Testis (tissue), 3 donors: Measurements from ENCODE around the gene KDELR3. TPM values are rescaled to one million over a fixed set of nuclear protein-coding genes. Genes with fewer than 3 reads are reported as not detected.

Source experiments
- DNase-seq: peaks from one replicate; pipeline ENCODE4 v3.0.0-alpha.2; 2019
- H3K27ac ChIP-seq, 2 donors: fragments of 200-600 bp; sonication (generic); one replicate each; pipeline ENCODE4 v1.5.1; 2019
- H3K27me3 ChIP-seq: fragments of 200-600 bp; sonication (generic); one replicate; pipeline ENCODE4 v1.5.1; 2019
- H3K36me3 ChIP-seq: fragments of 200-600 bp; sonication (generic); one replicate; pipeline ENCODE4 v1.5.1; 2017; ENCODE audit warnings: low read depth; ENCODE audit errors: missing control alignments
- H3K4me1 ChIP-seq: fragments of 200-600 bp; sonication (generic); one replicate; pipeline ENCODE4 v1.5.1; 2019
- H3K4me3 ChIP-seq, 2 donors: fragments of 200-600 bp; sonication (generic); one replicate each; pipeline ENCODE4 v1.5.1; 2017 to 2019
- H3K9me3 ChIP-seq: fragments of 200-600 bp; sonication (generic); one replicate; pipeline ENCODE4 v1.5.1; 2017
- POLR2A ChIP-seq: fragments of 450-650 bp; IDR thresholded peaks from one replicate; pipeline ENCODE4 v1.6.1; 2017; ENCODE audit warnings: antibody characterized with exemption, mild to moderate bottlenecking, moderate library complexity
- WGBS, 2 donors: methylation state at CpG; one replicate each; pipeline ENCODE4 v1.1.5; 2018; 5-methylcytosine and 5-hydroxymethylcytosine counted together
- intact Hi-C: fragments of 100-400 bp; cut with DNase I; formaldehyde crosslinking; loops from one replicate; pipeline ENCODE4 v1.15.1; 2023; ENCODE audit warnings: low total_unique reads
- polyA plus RNA-seq: library from polyadenylated mRNA; stranded (reverse); fragments of 350-450 nt; fragmentation: Illumina TruSeq; extraction: RNeasy Lipid Tissue Mini Kit (QIAGEN cat#74804); gene quantifications from one replicate; pipeline ENCODE4 v1.2.3, GENCODE V29; 2014; ENCODE audit warnings: low read depth, low replicate concordance; ENCODE audit not compliant: insufficient read depth
- total RNA-seq, 2 donors: library from RNA; depleted of rRNA; stranded (reverse); fragments of >200 nt; gene quantifications; one replicate each; pipeline ENCODE4 v1.2.3, GENCODE V29; 2016
- TF ChIP-seq, protein P1 (sequence below), 3 experiments: fragments of 450-650 bp in 2 of 3; fragments of 200-600 bp in 1 of 3; sonication (generic) in 1 of 3; IDR thresholded peaks; one replicate each; pipeline ENCODE4 v1.5.1; 2016 to 2019; ENCODE audit warnings: antibody characterized with exemption in 3 of 3, mild to moderate bottlenecking in 2 of 3, moderate library complexity in 1 of 3

KDELR3 gene
- total and polyA plus RNA-seq, 3 donors from 2014 or later: 6.7 to 10.4 (median 8.6) TPM

DNA sequence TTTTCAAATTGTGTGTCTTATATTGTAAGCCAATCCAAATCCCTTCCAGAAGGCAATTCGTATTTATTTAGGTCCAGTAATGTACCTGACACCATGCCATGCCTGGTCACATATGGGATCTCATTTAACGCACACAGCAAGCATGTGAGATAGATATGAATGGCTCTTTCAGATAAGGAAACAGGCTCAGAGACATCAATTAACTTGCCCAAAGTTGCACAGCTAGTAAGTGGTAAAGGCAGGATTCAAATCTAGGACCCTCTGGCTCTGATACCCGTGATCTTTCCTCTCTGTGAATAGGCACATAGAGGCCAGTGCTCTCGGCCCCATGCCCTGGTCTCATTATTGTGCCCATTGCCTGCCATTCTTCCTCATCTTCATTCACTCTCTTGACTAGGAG lies 47.2 kb upstream of the KDELR3 start:
- H3K36me3 ChIP-seq: no peaks in the 10 kb centered on the region
- TF ChIP-seq POLR2A: no peak
- TF ChIP-seq, protein P1, sequence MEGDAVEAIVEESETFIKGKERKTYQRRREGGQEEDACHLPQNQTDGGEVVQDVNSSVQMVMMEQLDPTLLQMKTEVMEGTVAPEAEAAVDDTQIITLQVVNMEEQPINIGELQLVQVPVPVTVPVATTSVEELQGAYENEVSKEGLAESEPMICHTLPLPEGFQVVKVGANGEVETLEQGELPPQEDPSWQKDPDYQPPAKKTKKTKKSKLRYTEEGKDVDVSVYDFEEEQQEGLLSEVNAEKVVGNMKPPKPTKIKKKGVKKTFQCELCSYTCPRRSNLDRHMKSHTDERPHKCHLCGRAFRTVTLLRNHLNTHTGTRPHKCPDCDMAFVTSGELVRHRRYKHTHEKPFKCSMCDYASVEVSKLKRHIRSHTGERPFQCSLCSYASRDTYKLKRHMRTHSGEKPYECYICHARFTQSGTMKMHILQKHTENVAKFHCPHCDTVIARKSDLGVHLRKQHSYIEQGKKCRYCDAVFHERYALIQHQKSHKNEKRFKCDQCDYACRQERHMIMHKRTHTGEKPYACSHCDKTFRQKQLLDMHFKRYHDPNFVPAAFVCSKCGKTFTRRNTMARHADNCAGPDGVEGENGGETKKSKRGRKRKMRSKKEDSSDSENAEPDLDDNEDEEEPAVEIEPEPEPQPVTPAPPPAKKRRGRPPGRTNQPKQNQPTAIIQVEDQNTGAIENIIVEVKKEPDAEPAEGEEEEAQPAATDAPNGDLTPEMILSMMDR (IDR thresholded peaks at IDR 0.05): no peak
- no peak overlapping the region for H3K4me3 ChIP-seq
- H3K9me3 ChIP-seq: no peaks in the 10 kb centered on the region
- 89 to 93% methylated on average over 4 of the region's 4 CpGs for WGBS, 2 donors
- intact Hi-C loops: no loop called here
- H3K27ac ChIP-seq: no peak overlapping the region
- H3K4me1 ChIP-seq: no peaks in the 10 kb centered on the region
- H3K27me3 ChIP-seq: no peaks in the 10 kb centered on the region
- no peak for DNase-seq

DNA sequence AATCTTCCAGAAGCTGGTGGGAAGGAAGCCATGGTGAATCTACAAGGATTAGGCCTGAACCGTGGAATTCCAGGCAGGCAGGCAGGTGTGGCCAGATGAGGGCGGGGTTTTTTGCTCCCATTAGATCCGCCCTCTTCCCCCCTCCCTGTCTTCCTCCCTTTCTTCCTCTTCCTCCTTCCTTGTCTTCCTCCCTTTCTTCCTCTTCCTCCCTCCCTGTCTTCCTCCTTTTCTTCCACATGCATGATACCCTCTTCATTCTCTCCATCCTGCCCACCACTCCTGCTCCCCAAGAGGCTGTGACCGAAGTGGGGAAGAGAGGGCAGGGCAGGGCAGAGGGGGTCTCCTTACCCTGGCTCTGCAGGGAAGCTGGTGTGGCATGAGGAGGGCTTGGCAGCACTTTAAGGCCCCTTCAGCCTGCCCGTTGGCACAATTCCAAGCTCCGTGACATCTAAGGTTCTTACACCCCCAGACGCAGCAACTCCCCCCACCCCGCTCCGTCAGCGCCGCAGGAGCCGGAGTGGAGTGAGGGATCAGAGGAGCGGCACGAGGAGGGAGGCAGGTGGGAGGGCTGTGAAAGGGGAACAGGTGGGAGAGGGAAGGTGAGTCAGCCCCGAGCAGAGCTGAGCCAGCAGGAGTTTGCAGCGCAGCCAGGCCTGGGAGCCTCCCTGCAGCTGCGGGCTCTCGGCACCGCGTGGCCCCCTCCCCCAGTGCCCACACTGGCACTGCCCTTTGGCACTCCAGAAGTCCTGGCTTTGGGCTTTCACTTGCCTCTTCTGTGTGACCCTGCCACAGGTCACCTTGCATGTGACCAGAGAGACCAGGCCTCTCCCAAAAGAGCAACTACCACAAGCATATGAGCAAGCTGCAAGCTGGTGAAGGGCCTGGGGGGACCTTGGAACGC lies 45.0 kb upstream of the KDELR3 start:
- Histone ChIP-seq H3K36me3 (no peaks in the 10 kb centered on the region), H3K4me1 (no peaks in the 10 kb centered on the region), H3K27me3 (no peaks in the 10 kb centered on the region), H3K4me3 (no peak overlapping the region), H3K9me3 (no peaks in the 10 kb centered on the region), H3K27ac (no peak overlapping the region)
- intact Hi-C loops: no loop called here
- DNase-seq: no peak
- TF ChIP-seq, protein P1 (IDR thresholded peaks at IDR 0.05): no peak
- no peak for TF ChIP-seq POLR2A
- 65 to 77% methylated on average over 13 to 21 of the region's 21 CpGs for WGBS, 2 donors

DNA sequence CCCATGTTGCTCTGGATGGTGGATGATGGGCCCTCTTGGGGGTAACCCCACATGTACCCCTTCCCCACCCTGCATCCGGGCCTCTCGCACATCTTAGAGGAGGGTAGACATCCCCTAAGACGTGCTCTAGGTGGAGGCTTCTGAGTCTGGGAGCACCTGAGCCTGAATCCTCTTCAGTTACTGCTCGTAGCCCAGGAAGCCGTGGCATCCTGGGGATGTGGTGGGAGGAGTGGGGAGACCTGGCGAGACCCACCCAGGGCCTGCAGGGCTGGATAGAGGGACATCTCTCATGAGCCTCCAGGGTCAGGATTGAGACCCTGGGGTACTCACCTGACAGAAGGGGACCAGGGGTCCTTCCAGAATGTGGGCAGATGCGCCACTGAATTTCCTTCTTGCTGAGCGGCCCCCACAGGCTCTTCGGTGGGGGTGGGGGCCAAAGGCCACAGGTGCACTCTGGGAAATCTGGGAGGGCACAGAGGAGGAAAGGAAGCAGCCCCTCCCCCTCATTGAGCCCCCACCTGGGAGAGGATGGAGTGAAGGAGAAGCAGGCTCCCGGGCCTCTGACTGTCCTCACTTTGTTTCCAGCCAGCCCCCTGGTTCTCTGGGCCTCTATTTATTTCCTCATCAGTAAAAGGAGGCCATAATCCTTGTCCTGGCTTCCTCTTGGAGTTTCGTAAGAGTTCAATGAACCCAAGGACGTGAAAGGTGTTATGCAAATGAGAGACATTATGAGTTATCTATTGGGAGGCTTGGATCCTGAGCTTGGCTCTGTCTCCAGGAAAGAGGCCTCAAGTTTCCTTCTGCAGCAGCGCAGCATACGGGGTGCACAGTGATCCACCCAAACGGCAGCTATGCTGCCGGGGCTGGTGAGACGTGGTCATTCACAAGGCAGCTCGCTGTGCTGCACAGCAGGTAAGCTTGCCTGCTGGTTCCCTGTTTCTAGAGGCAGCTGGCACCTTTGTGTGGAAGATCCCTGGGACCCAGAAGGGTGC lies 44.1 kb upstream of the KDELR3 start:
- Histone ChIP-seq H3K9me3 (no peaks in the 10 kb centered on the region), H3K36me3 (no peaks in the 10 kb centered on the region), H3K27ac (no peak overlapping the region), H3K4me1 (no peaks in the 10 kb centered on the region), H3K27me3 (no peaks in the 10 kb centered on the region), H3K4me3 (no peak overlapping the region)
- no peak for DNase-seq
- WGBS, 2 donors: 86 to 93% methylated on average over 10 to 18 of the region's 18 CpGs
- no peak for TF ChIP-seq POLR2A
- TF ChIP-seq, protein P1 (IDR thresholded peaks at IDR 0.05): no peak
- intact Hi-C loops: no loop called here

DNA sequence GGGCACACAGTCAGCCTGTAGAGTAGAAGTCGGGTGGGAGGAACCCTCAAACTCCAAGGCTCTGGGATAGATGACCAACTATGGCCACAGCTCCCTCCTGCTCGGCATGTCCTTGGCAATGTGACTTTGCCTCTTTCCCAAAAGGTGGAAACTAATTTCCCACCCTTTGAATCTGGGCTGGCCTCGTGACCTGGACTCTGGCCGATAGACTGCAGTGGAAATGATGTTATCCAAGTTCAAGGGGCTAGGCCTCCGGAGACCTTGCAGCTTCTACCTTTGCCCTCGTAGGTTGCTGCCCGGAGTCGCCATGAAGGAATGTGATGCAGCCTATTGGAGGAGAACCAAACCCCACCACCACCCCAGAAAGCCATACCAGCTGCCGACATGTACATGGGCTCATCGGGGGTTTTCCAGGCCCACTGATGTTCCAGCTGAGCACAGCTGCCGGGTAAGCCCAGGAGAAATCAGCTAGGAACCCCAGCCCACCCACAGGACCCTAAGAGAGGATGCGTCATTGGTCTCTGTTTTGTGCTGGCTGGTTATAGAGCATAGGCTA lies 43.3 kb upstream of the KDELR3 start:
- Histone ChIP-seq H3K4me3 (no peak overlapping the region), H3K36me3 (no peaks in the 10 kb centered on the region), H3K9me3 (no peaks in the 10 kb centered on the region), H3K27me3 (no peaks in the 10 kb centered on the region), H3K27ac (no peak overlapping the region), H3K4me1 (no peaks in the 10 kb centered on the region)
- DNase-seq: no peak
- intact Hi-C loops: no loop called here
- no peak for TF ChIP-seq POLR2A
- TF ChIP-seq, protein P1 (IDR thresholded peaks at IDR 0.05): no peak
- 93% methylated on average over 3 to 12 of the region's 12 CpGs for WGBS, 2 donors
